ENCODE measurements around the gene EEF2K.
"Not testable (repeated sequence)": the region's sequence is repeated elsewhere in the genome, so short reads cannot be mapped to it uniquely, and the experiment has no call there.

EEF2K gene

GRCh38 chr16:22293137-22294106 is 87.3 kb downstream of the EEF2K start:
- DNase-seq (ENCODE audit: low read depth, low spot score) = no peak

- no peak for DNase-seq (ENCODE audit: low read depth, low spot score)
Observed at GRCh38 chr16:22296225-22297113, 90.4 kb downstream of the EEF2K start.

- peak; percentile 100 for DNase-seq (ENCODE audit: low read depth, low spot score)
Observed at GRCh38 chr16:22297114-22297870, 91.2 kb downstream of the EEF2K start, which contains the start of gene POLR3E. POLR3E (plus strand) TSS chr16:22297409; CDS start chr16:22302969, 5,560 bp downstream.

- peak; percentile 94 for DNase-seq (ENCODE audit: low read depth, low spot score)
Observed at GRCh38 chr16:22297871-22298733, 92.0 kb downstream of the EEF2K start.

- DNase-seq (ENCODE audit: low read depth, low spot score) = no peak
Observed at GRCh38 chr16:22299036-22299435, 93.0 kb downstream of the EEF2K start.

- peak; percentile 68 for DNase-seq (ENCODE audit: low read depth, low spot score)
Observed at GRCh38 chr16:22300427-22301071, 94.5 kb downstream of the EEF2K start.

- not testable (repeated sequence) for DNase-seq (ENCODE audit: low read depth, low spot score)
Observed at GRCh38 chr16:22301423-22301822, 95.3 kb downstream of the EEF2K start.

GRCh38 chr16:22302776-22303363 is 96.8 kb downstream of the EEF2K start:
- DNase-seq (ENCODE audit: low read depth, low spot score) = no peak

GRCh38 chr16:22304411-22304810 is 98.3 kb downstream of the EEF2K start:
- DNase-seq (ENCODE audit: low read depth, low spot score) = no peak

GRCh38 chr16:22306788-22307187 is 100.7 kb downstream of the EEF2K start:
- DNase-seq (ENCODE audit: low read depth, low spot score) = no peak

GRCh38 chr16:22307838-22308237 is 101.8 kb downstream of the EEF2K start:
- DNase-seq (ENCODE audit: low read depth, low spot score) = no peak

- no peak for DNase-seq (ENCODE audit: low read depth, low spot score)
Observed at GRCh38 chr16:22308824-22309520, 102.9 kb downstream of the EEF2K start.

- DNase-seq (ENCODE audit: low read depth, low spot score) = no peak
Observed at GRCh38 chr16:22311520-22311919, 105.4 kb downstream of the EEF2K start.

- no peak for DNase-seq (ENCODE audit: low read depth, low spot score)
Observed at GRCh38 chr16:22312897-22313781, 107.1 kb downstream of the EEF2K start.

- no peak for DNase-seq (ENCODE audit: low read depth, low spot score)
Observed at GRCh38 chr16:22313876-22314470, 107.9 kb downstream of the EEF2K start.

- DNase-seq (ENCODE audit: low read depth, low spot score) = no peak
Observed at GRCh38 chr16:22314661-22315626, 108.9 kb downstream of the EEF2K start.

All from astrocyte of the hippocampus (primary cell).